Measurements from ENCODE around the gene FKBP14.

- TF ChIP-seq CTCF (IDR thresholded peaks at IDR 0.05; ENCODE audit: insufficient read depth, low read depth, low read length) (no peak), EZH2 (IDR thresholded peaks at IDR 0.05; ENCODE audit: insufficient read depth, low read length) (no peak)
These were observed 9.7 kb upstream of the FKBP14 start for GRCh38 chr7:30036220-30036619.

Measured in astrocyte (in vitro differentiated cells and primary cell).